Measurements from ENCODE around the gene ADD1. TPM values are rescaled to one million over a fixed set of nuclear protein-coding genes. Genes with fewer than 3 reads are reported as not detected.

ADD1 gene
- total RNA-seq, 4 donors from 2014 or later, result 155 to 269 (median 177) TPM

- ATAC-seq (ENCODE audit: low FRiP score), result no peak
- DNase-seq (ENCODE audit: low spot score), result no peak
- no peak for TF ChIP-seq CTCF (IDR thresholded peaks at IDR 0.05)
These were observed 45.9 kb upstream of the ADD1 start for GRCh38 chr4:2797545-2798305.

GRCh38 chr4:2798399-2799223 is 45.0 kb upstream of the ADD1 start:
- no peak for DNase-seq (ENCODE audit: low spot score)
- TF ChIP-seq CTCF (IDR thresholded peaks at IDR 0.05), result no peak
- ATAC-seq (ENCODE audit: low FRiP score), result peak; percentile 16

GRCh38 chr4:2799224-2799911 is 44.3 kb upstream of the ADD1 start:
- TF ChIP-seq CTCF (IDR thresholded peaks at IDR 0.05), result no peak
- no peak for DNase-seq (ENCODE audit: low spot score)
- ATAC-seq (ENCODE audit: low FRiP score), result no peak

GRCh38 chr4:2799971-2800690 is 43.5 kb upstream of the ADD1 start:
- no peak for ATAC-seq (ENCODE audit: low FRiP score)
- TF ChIP-seq CTCF (IDR thresholded peaks at IDR 0.05), result no peak
- no peak for DNase-seq (ENCODE audit: low spot score)

- DNase-seq (ENCODE audit: low spot score), result no peak
- peak; percentile 12 for ATAC-seq (ENCODE audit: low FRiP score)
- TF ChIP-seq CTCF (IDR thresholded peaks at IDR 0.05), result no peak
These were observed 42.7 kb upstream of the ADD1 start for GRCh38 chr4:2800691-2801596.
